Right renal pelvis (tissue), 4 donors: Measurements from ENCODE around the gene RPS6KA5. TPM values are rescaled to one million over a fixed set of nuclear protein-coding genes. Genes with fewer than 3 reads are reported as not detected.

Source experiments
- DNase-seq, 4 donors: peaks; one replicate each; pipeline ENCODE4 v3.0.0-alpha.2; 2013; ENCODE audit warnings: low read depth in 4 of 4, low spot score in 3 of 4, missing footprints in 1 of 4
- polyA plus RNA-seq, 4 donors: library from polyadenylated mRNA; unstranded; fragments of 120-200 nt; gene quantifications; one replicate each; pipeline ENCODE4 v1.2.1, GENCODE V29; 2013; ENCODE audit not compliant: insufficient read length in 4 of 4

Gene RPS6KA5
- polyA plus RNA-seq, 4 donors = 6.8 to 8.8 (median 7.8) TPM

GRCh38 chr14:90815822-90816662, 244.4 kb downstream of the RPS6KA5 start, which contains the start of gene TTC7B:
TTC7B (minus strand) TSS chr14:90816430; CDS start chr14:90816295, 135 bp downstream.
- no peak for DNase-seq

- DNase-seq = no peak
Measured at GRCh38 chr14:90815572-90815821, 244.9 kb downstream of the RPS6KA5 start.

GRCh38 chr14:90814806-90815571, 245.5 kb downstream of the RPS6KA5 start:
- DNase-seq = no peak

- no peak for DNase-seq
Measured at GRCh38 chr14:90813442-90813841, 247.0 kb downstream of the RPS6KA5 start.

GRCh38 chr14:90812109-90812508, 248.3 kb downstream of the RPS6KA5 start:
- no peak for DNase-seq

- DNase-seq = no peak
Measured at GRCh38 chr14:90811641-90812040, 248.8 kb downstream of the RPS6KA5 start.

GRCh38 chr14:90810806-90811205, 249.6 kb downstream of the RPS6KA5 start:
- DNase-seq = no peak

GRCh38 chr14:90809530-90810312, 250.7 kb downstream of the RPS6KA5 start:
- no peak for DNase-seq

- no peak for DNase-seq
Measured at GRCh38 chr14:90808759-90809529, 251.5 kb downstream of the RPS6KA5 start.

GRCh38 chr14:90807060-90807459, 253.4 kb downstream of the RPS6KA5 start:
- no peak for DNase-seq

- no peak for DNase-seq
Measured at GRCh38 chr14:90805662-90806540, 254.5 kb downstream of the RPS6KA5 start.

GRCh38 chr14:90805084-90805391, 255.4 kb downstream of the RPS6KA5 start:
- no peak for DNase-seq

- no peak for DNase-seq
Measured at GRCh38 chr14:90804292-90805083, 256.0 kb downstream of the RPS6KA5 start.

GRCh38 chr14:90803249-90803648, 257.2 kb downstream of the RPS6KA5 start:
- no peak for DNase-seq

- no peak for DNase-seq
Measured at GRCh38 chr14:90799420-90799819, 261.0 kb downstream of the RPS6KA5 start.

- no peak for DNase-seq
Measured at GRCh38 chr14:90797919-90798318, 262.5 kb downstream of the RPS6KA5 start.
